GM21390 (cell line): ENCODE measurements around the gene CHPF2.

Source experiments
- ATAC-seq: cut with Tn5 transposase; IDR thresholded peaks from one replicate; pipeline ENCODE4 v1.9.1; 2021; ENCODE audit not compliant: unreplicated experiment

CHPF2 gene

GRCh38 chr7:151282111-151282510 lies 49.8 kb downstream of the CHPF2 start:
- ATAC-seq, result no peak

DNA sequence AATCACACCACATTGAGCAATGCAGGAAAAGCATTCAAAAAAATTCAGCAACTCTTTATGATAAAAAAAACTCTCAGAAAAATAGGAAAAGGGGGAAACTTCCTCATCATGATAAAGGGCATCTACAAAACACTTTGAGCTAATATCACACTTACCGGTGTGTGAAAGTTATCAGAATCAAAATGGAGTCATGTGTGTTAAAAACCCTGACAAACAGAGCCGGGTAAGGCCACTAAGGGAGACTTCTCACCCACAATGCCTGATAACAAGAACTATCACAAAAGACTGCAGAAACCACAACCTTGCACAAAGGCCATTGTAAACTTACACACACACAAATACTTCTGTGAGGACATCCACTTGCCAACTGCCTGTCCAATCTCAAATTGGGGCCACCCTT lies 51.0 kb downstream of the CHPF2 start:
- ATAC-seq, result no peak

- no peak for ATAC-seq
Measured at GRCh38 chr7:151286148-151286547, 53.9 kb downstream of the CHPF2 start.
